Measurements from ENCODE around the gene WDR70. TPM values are rescaled to one million over a fixed set of nuclear protein-coding genes. Genes with fewer than 3 reads are reported as not detected.

Gene WDR70
- total RNA-seq, 1 experiment from 2014 or later, result 35.0 TPM

GRCh38 chr5:37543216-37543615 lies 164.1 kb downstream of the WDR70 start:
- Mint-ChIP-seq H3K4me1 (peaks cover 6% of the 10 kb centered on the region), H3K27me3 (ENCODE audit: low read depth) (no peaks in the 10 kb centered on the region), H3K36me3 (no peaks in the 10 kb centered on the region), H3K4me3 (no peak overlapping the region), H3K9me3 (no peaks in the 10 kb centered on the region), H3K27ac (no peak overlapping the region)
- ATAC-seq (no peak), DNase-seq (ENCODE audit: low spot score) (no peak)
- ChIA-PET POLR2A (no interaction called here), CTCF (interaction anchor here (0.9 to 1.3 kb wide), 2 partner anchors 130 to 180 kb away, joined by 4 to 6 read pairs; no protein-coding TSS in a partner anchor)
- TF ChIP-seq, protein P1, sequence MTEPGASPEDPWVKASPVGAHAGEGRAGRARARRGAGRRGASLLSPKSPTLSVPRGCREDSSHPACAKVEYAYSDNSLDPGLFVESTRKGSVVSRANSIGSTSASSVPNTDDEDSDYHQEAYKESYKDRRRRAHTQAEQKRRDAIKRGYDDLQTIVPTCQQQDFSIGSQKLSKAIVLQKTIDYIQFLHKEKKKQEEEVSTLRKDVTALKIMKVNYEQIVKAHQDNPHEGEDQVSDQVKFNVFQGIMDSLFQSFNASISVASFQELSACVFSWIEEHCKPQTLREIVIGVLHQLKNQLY (CRISPR knock-in tag; IDR thresholded peaks at IDR 0.05), result no peak
- TF ChIP-seq HMGA2 (CRISPR knock-in tag; IDR thresholded peaks at IDR 0.05) (no peak), ZNF138 (CRISPR knock-in tag; conservative IDR thresholded peaks at IDR 0.05) (no peak), ZNF121 (CRISPR knock-in tag; IDR thresholded peaks at IDR 0.05) (no peak), MXD4 (CRISPR knock-in tag; IDR thresholded peaks at IDR 0.05; ENCODE audit: borderline replicate concordance) (no peak), OVOL2 (CRISPR knock-in tag; IDR thresholded peaks at IDR 0.05; ENCODE audit: borderline replicate concordance) (no peak), KAT7 (CRISPR knock-in tag; IDR thresholded peaks at IDR 0.05; ENCODE audit: borderline replicate concordance) (no peak), ZNF416 (CRISPR knock-in tag; IDR thresholded peaks at IDR 0.05) (no peak), CDX4 (CRISPR knock-in tag; IDR thresholded peaks at IDR 0.05; ENCODE audit: borderline replicate concordance) (no peak), ZNF423 (CRISPR knock-in tag; IDR thresholded peaks at IDR 0.05) (no peak), ESRRA (CRISPR knock-in tag; IDR thresholded peaks at IDR 0.05; ENCODE audit: borderline replicate concordance) (no peak), FOXK1 (CRISPR knock-in tag; IDR thresholded peaks at IDR 0.05) (no peak)
- TF ChIP-seq, protein P2, sequence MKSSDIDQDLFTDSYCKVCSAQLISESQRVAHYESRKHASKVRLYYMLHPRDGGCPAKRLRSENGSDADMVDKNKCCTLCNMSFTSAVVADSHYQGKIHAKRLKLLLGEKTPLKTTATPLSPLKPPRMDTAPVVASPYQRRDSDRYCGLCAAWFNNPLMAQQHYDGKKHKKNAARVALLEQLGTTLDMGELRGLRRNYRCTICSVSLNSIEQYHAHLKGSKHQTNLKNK (CRISPR knock-in tag; IDR thresholded peaks at IDR 0.05), result no peak
- TF ChIP-seq, protein P3, sequence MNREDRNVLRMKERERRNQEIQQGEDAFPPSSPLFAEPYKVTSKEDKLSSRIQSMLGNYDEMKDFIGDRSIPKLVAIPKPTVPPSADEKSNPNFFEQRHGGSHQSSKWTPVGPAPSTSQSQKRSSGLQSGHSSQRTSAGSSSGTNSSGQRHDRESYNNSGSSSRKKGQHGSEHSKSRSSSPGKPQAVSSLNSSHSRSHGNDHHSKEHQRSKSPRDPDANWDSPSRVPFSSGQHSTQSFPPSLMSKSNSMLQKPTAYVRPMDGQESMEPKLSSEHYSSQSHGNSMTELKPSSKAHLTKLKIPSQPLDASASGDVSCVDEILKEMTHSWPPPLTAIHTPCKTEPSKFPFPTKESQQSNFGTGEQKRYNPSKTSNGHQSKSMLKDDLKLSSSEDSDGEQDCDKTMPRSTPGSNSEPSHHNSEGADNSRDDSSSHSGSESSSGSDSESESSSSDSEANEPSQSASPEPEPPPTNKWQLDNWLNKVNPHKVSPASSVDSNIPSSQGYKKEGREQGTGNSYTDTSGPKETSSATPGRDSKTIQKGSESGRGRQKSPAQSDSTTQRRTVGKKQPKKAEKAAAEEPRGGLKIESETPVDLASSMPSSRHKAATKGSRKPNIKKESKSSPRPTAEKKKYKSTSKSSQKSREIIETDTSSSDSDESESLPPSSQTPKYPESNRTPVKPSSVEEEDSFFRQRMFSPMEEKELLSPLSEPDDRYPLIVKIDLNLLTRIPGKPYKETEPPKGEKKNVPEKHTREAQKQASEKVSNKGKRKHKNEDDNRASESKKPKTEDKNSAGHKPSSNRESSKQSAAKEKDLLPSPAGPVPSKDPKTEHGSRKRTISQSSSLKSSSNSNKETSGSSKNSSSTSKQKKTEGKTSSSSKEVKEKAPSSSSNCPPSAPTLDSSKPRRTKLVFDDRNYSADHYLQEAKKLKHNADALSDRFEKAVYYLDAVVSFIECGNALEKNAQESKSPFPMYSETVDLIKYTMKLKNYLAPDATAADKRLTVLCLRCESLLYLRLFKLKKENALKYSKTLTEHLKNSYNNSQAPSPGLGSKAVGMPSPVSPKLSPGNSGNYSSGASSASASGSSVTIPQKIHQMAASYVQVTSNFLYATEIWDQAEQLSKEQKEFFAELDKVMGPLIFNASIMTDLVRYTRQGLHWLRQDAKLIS (CRISPR knock-in tag; IDR thresholded peaks at IDR 0.05; ENCODE audit: borderline replicate concordance), result no peak
- TF ChIP-seq, protein P4, sequence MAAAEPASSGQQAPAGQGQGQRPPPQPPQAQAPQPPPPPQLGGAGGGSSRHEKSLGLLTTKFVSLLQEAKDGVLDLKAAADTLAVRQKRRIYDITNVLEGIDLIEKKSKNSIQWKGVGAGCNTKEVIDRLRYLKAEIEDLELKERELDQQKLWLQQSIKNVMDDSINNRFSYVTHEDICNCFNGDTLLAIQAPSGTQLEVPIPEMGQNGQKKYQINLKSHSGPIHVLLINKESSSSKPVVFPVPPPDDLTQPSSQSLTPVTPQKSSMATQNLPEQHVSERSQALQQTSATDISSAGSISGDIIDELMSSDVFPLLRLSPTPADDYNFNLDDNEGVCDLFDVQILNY (CRISPR knock-in tag; IDR thresholded peaks at IDR 0.05), result no peak

DNA sequence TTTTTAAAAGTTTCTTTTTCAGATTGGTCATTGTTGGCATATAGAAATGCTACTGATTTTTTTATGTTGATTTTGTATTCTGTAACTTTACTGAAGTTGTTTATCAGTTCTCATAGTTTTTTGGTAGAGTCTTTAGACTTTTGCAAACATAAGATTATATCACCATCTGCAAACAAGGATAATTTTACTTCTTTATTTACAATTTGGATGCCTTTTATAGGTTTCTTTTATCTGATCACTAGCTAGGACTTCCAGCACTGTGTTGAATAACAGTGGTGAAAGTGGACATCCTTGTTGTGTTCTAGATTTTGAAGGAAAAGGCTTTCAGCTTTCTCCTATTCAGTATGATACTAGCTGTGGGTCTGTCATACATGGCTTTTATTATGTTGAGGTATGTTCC lies 170.3 kb downstream of the WDR70 start:
- peaks cover 12% of the 10 kb centered on the region for H3K4me1 Mint-ChIP-seq
- no peaks in the 10 kb centered on the region for H3K36me3 Mint-ChIP-seq
- no peak for DNase-seq (ENCODE audit: low spot score)
- H3K27ac Mint-ChIP-seq, result no peak overlapping the region
- no peaks in the 10 kb centered on the region for H3K27me3 Mint-ChIP-seq (ENCODE audit: low read depth)
- ChIA-PET CTCF (no interaction called here), POLR2A (no interaction called here)
- H3K4me3 Mint-ChIP-seq, result no peak overlapping the region
- TF ChIP-seq, protein P3 (CRISPR knock-in tag; IDR thresholded peaks at IDR 0.05; ENCODE audit: borderline replicate concordance), result no peak
- TF ChIP-seq ZNF219 (CRISPR knock-in tag; IDR thresholded peaks at IDR 0.05; ENCODE audit: borderline replicate concordance) (no peak), CREM (CRISPR knock-in tag; IDR thresholded peaks at IDR 0.05) (no peak), MYBL2 (CRISPR knock-in tag; IDR thresholded peaks at IDR 0.05) (no peak), TCF7 (CRISPR knock-in tag; IDR thresholded peaks at IDR 0.05; ENCODE audit: low read depth) (no peak), TEAD4 (CRISPR knock-in tag; IDR thresholded peaks at IDR 0.05) (no peak)
- H3K9me3 Mint-ChIP-seq, result no peaks in the 10 kb centered on the region
- ATAC-seq, result no peak

Measured in WTC11 (cell line).